ENCODE measurements around the gene PRR36.

GRCh38 chr19:7919610-7920518, 45.7 kb upstream of the PRR36 start, which contains the start of gene SNAPC2:
- TF ChIP-seq, protein P1, sequence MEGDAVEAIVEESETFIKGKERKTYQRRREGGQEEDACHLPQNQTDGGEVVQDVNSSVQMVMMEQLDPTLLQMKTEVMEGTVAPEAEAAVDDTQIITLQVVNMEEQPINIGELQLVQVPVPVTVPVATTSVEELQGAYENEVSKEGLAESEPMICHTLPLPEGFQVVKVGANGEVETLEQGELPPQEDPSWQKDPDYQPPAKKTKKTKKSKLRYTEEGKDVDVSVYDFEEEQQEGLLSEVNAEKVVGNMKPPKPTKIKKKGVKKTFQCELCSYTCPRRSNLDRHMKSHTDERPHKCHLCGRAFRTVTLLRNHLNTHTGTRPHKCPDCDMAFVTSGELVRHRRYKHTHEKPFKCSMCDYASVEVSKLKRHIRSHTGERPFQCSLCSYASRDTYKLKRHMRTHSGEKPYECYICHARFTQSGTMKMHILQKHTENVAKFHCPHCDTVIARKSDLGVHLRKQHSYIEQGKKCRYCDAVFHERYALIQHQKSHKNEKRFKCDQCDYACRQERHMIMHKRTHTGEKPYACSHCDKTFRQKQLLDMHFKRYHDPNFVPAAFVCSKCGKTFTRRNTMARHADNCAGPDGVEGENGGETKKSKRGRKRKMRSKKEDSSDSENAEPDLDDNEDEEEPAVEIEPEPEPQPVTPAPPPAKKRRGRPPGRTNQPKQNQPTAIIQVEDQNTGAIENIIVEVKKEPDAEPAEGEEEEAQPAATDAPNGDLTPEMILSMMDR (IDR thresholded peaks at IDR 0.05), result peak in 2 of 4 experiments; percentile 8 to 30
- peak in 1 of 2 donors; percentile 73 for TF ChIP-seq POLR2A (IDR thresholded peaks at IDR 0.05)

All from uterus (tissue), 2 donors.